Brain microvascular endothelial cell (primary cell): ENCODE measurements around the gene CD28.

ENCODE experiments used
- DNase-seq: peaks from one replicate; pipeline ENCODE4 v3.0.0-alpha.2; 2020
- H3K27ac ChIP-seq: fragments of 250-450 bp; sonication (Bioruptor Pico); 2 replicates; pipeline ENCODE4 v1.5.1; 2020; ENCODE audit warnings: mild to moderate bottlenecking, moderate library complexity
- H3K27me3 ChIP-seq: fragments of 250-450 bp; sonication (Bioruptor Pico); replicated peaks from 2 replicates; pipeline ENCODE4 v1.5.1; 2020; ENCODE audit warnings: mild to moderate bottlenecking
- H3K36me3 ChIP-seq: fragments of 250-450 bp; sonication (Bioruptor Pico); replicated peaks from 2 replicates; pipeline ENCODE4 v1.5.1; 2020; ENCODE audit warnings: mild to moderate bottlenecking
- H3K4me3 ChIP-seq: 2 replicates; pipeline ENCODE4 v1.5.1; 2011; ENCODE audit warnings: low read depth, mild to moderate bottlenecking, control low read depth, low read length, moderate library complexity
- CTCF ChIP-seq: IDR thresholded peaks from 2 replicates; pipeline ENCODE4 v1.5.1; 2011; ENCODE audit warnings: low read depth, mild to moderate bottlenecking, moderate library complexity, low read length, control low read depth, inconsistent platforms; ENCODE audit errors: missing control alignments
- in situ Hi-C: cut with HindIII; loops from 2 replicates; pipeline ENCODE4 v1.10.0; 2017; ENCODE audit warnings: low sequenced_read_pairs, low pct_ligation_motif_present

CD28 gene

DNA sequence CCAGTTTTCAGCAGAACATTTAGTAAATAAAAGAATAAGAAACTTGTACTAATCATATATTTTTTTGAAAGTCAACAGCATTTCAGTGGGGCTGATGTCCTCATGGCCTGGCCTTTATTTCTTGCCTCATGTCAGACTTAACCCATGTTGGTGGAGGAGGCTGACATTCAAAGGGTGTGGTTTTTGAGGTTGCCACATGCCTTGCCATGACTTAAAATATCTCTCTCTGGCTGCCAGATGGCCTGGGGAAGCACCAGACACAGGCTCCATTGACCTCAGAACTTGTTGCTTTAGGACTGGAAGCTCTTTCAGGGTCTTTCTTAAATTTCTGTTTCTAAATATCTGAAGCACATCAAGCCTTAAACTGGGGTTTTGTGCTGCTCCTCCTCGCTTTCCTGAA is 32.5 kb upstream of the CD28 start:
- no peak for DNase-seq
- H3K4me3 ChIP-seq: no peak overlapping the region
- in situ Hi-C loops: no loop called here
- TF ChIP-seq CTCF: no peak
- H3K36me3 ChIP-seq: no peaks in the 10 kb centered on the region
- H3K27ac ChIP-seq: no peak overlapping the region
- H3K27me3 ChIP-seq: no peaks in the 10 kb centered on the region

- no peaks in the 10 kb centered on the region for H3K36me3 ChIP-seq
- no peak for DNase-seq
- in situ Hi-C loops: no loop called here
These were observed 31.4 kb upstream of the CD28 start for GRCh38 chr2:203675086-203675485.

DNA sequence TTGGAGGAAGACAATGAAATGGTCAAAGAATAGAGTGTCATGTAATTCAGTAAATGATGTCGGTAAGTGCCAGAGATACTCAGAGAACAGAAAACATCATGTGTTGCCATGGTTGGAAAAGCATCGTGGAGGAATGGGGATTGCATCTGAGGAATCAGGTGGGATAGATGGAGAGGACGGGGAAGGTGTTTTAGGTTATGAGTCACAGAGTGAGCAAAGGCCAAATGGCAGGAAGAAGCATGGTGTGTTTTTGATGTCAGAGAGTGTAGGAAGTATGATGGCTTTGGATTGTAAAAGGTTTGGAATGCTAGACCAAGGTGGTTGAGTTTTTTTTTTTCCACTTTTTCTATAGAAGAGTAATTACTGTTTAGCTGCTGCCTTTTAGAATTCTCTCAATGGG is 27.5 kb upstream of the CD28 start:
- Histone ChIP-seq H3K4me3 (no peak overlapping the region), H3K36me3 (no peaks in the 10 kb centered on the region), H3K27ac (no peak overlapping the region), H3K27me3 (no peaks in the 10 kb centered on the region)
- no peak for TF ChIP-seq CTCF
- in situ Hi-C loops: no loop called here
- no peak for DNase-seq

More at GRCh38 chr2:203675086-203675485, 31.4 kb upstream of the CD28 start:
- TF ChIP-seq CTCF: no peak
- no peak overlapping the region for H3K4me3 ChIP-seq
- H3K27ac ChIP-seq: peak overlapping the region; percentile 51
- no peaks in the 10 kb centered on the region for H3K27me3 ChIP-seq

GRCh38 chr2:203679401-203679800 is 27.0 kb upstream of the CD28 start:
- Histone ChIP-seq H3K27ac (no peak overlapping the region), H3K27me3 (no peaks in the 10 kb centered on the region), H3K36me3 (no peaks in the 10 kb centered on the region), H3K4me3 (no peak overlapping the region)
- in situ Hi-C loops: no loop called here
- no peak for TF ChIP-seq CTCF
- DNase-seq: no peak

DNA sequence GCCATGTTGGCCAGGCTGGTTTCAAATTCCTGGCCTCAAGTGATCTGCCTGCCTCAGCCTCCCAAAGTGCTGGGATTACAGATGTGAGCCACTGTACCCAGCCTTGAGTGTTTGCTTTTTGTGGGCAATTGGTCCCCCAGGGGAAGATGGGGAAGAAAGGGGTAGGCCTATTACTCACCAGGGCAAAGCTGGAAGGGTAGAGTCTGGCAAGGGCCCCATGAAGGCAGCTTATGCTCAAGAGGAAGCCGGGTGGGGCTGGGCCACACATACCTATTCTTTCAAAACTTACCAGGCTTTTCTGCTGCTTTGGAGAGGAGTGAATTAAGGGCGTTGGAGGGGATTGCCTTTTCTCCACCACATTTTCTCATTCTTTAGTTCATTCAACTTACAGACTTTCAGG is 24.5 kb upstream of the CD28 start:
- Histone ChIP-seq H3K36me3 (no peaks in the 10 kb centered on the region), H3K27me3 (no peaks in the 10 kb centered on the region), H3K27ac (peak overlapping the region; percentile 97), H3K4me3 (no peak overlapping the region)
- TF ChIP-seq CTCF: no peak
- in situ Hi-C loops: loop anchor here (10.0 kb wide), 1 partner anchor 123 kb away; no protein-coding TSS in a partner anchor
- no peak for DNase-seq

DNA sequence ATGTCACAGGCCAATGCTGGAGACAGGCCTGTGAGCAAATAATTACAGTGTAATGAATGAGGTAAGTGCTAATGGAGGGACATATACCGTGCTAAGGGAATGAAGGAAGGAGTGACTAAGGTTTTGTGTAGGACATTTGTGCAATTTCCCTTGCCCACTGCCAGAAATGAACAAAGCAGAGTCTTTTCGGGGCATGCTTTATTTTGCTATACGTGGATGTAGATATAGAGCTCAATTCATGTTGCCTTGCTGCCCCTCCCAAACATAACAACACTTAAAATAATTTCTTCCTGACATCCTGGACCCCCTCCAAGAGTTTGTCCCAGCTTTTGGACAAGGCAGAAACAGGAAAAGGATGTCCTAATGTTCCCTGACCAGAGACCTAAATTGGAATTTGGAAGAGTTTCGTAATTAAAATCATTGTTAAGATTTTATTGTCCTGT is 23.7 kb upstream of the CD28 start:
- peak overlapping the region; percentile 97 for H3K27ac ChIP-seq
- no peak overlapping the region for H3K4me3 ChIP-seq
- peak; percentile 34 for DNase-seq
- H3K27me3 ChIP-seq: no peaks in the 10 kb centered on the region
- H3K36me3 ChIP-seq: no peaks in the 10 kb centered on the region
- no peak for TF ChIP-seq CTCF
- in situ Hi-C loops: loop anchor here (10.0 kb wide), 1 partner anchor 122 kb away; no protein-coding TSS in a partner anchor
